ENCODE data around the gene ASXL2.

The ASXL2 gene

GRCh38 chr2:25685741-25686140 is 192.5 kb downstream of the ASXL2 start:
- H3K4me3 ChIP-seq (ENCODE audit: low read depth, low read length), result no peak overlapping the region
- no peaks in the 10 kb centered on the region for H3K9me3 ChIP-seq
- TF ChIP-seq CTCF (IDR thresholded peaks at IDR 0.05; ENCODE audit: low read depth, low read length), result no peak
- no peaks in the 10 kb centered on the region for H3K27me3 ChIP-seq
- H3K36me3 ChIP-seq, result no peaks in the 10 kb centered on the region
- no peak for DNase-seq
- H3K4me1 ChIP-seq, result no peaks in the 10 kb centered on the region

GRCh38 chr2:25684577-25685473 is 193.5 kb downstream of the ASXL2 start:
- DNase-seq, result no peak
- TF ChIP-seq CTCF (IDR thresholded peaks at IDR 0.05; ENCODE audit: low read depth, low read length), result no peak
- no peaks in the 10 kb centered on the region for H3K4me1 ChIP-seq

More at GRCh38 chr2:25684577-25685473, 193.5 kb downstream of the ASXL2 start:
- no peaks in the 10 kb centered on the region for H3K27me3 ChIP-seq
- H3K9me3 ChIP-seq, result no peaks in the 10 kb centered on the region
- no peak overlapping the region for H3K4me3 ChIP-seq (ENCODE audit: low read depth, low read length)
- no peaks in the 10 kb centered on the region for H3K36me3 ChIP-seq

All from BE2C (cell line).